Measurements from ENCODE around the gene LAGE3.

- TF ChIP-seq GATA2 (IDR thresholded peaks at IDR 0.05; ENCODE audit: insufficient read depth, insufficient read length, low read depth, low read length), result no peak
- TF ChIP-seq CTCF (IDR thresholded peaks at IDR 0.05; ENCODE audit: extremely low read depth in 1 of 2, insufficient read depth in 1 of 2, low read depth in 1 of 2, low read length in 2 of 2), result no peak
- TF ChIP-seq POLR2A (IDR thresholded peaks at IDR 0.05; ENCODE audit: low read depth, low read length), result no peak
- no peak for TF ChIP-seq POLR2AphosphoS5 (IDR thresholded peaks at IDR 0.05; ENCODE audit: insufficient read depth, low read depth, low read length)
- TF ChIP-seq EZH2 (IDR thresholded peaks at IDR 0.05; ENCODE audit: borderline replicate concordance, low read depth, low read length, severe bottlenecking), result no peak
Observed at GRCh38 chrX:154465601-154466000, 13.5 kb downstream of the LAGE3 start.

Measured in endothelial cell of umbilical vein (primary cell).